ENCODE data around the gene AVPR1B. TPM values are rescaled to one million over a fixed set of nuclear protein-coding genes. Genes with fewer than 3 reads are reported as not detected.

The AVPR1B gene
- polyA plus RNA-seq, 2 of the 4 experiments (the other 2 are of a cell fraction): not detected

- Histone ChIP-seq H3K27ac (no peak overlapping the region), H3K9me3 (no peaks in the 10 kb centered on the region), H3K4me3 (no peak overlapping the region), H3K4me1 (no peaks in the 10 kb centered on the region), H3K4me2 (no peak overlapping the region)
- DNase-seq (ENCODE audit: low read depth in 1 of 2, low spot score in 1 of 2): no peak
- no peak for TF ChIP-seq ZC3H11A (IDR thresholded peaks at IDR 0.05)
- no peak for TF ChIP-seq BCL3 (IDR thresholded peaks at IDR 0.05)
- no peak for TF ChIP-seq MAZ (IDR thresholded peaks at IDR 0.05; ENCODE audit: borderline replicate concordance, low read depth, low read length)
- 67% methylated on average over 3 of the region's 4 CpGs for WGBS (ENCODE audit: missing lambda C conversion rate)
- no peak for FAIRE-seq
- ChIA-PET POLR2A (no interaction called here), CTCF (interaction anchor here (2.1 to 21.8 kb wide), 3 partner anchors 79 to 318 kb away, joined by 9 to 325 read pairs (median 59); no protein-coding TSS in a partner anchor)
- ATAC-seq: no peak
Observed at GRCh38 chr1:206109718-206110117, 7.5 kb downstream of the AVPR1B start.

- H3K9me3 ChIP-seq: no peaks in the 10 kb centered on the region
- H3K4me2 ChIP-seq: no peak overlapping the region
- no peak for TF ChIP-seq HEYL (CRISPR knock-in tag; IDR thresholded peaks at IDR 0.05)
- TF ChIP-seq JUN (IDR thresholded peaks at IDR 0.05): no peak
- TF ChIP-seq EP300 (IDR thresholded peaks at IDR 0.05): no peak
- TF ChIP-seq CHD4 (IDR thresholded peaks at IDR 0.05; ENCODE audit: borderline replicate concordance): no peak
- no peak for TF ChIP-seq CHD2 (IDR thresholded peaks at IDR 0.05; ENCODE audit: low read length, partially characterized antibody)
- no peak for TF ChIP-seq RAD21 (conservative IDR thresholded peaks at IDR 0.05 in 1 of 2, IDR thresholded peaks at IDR 0.05 in 1 of 2)
- TF ChIP-seq HOXA7 (CRISPR knock-in tag; IDR thresholded peaks at IDR 0.05): no peak
- TF ChIP-seq RNF2 (IDR thresholded peaks at IDR 0.05; ENCODE audit: borderline replicate concordance, low read depth): no peak
- no peak for TF ChIP-seq FOXS1 (CRISPR knock-in tag; IDR thresholded peaks at IDR 0.05)
- TF ChIP-seq TFCP2L1 (CRISPR knock-in tag; IDR thresholded peaks at IDR 0.05): no peak
- TF ChIP-seq ESRRA (IDR thresholded peaks at IDR 0.05; ENCODE audit: borderline replicate concordance, low read length): no peak
- TF ChIP-seq HDAC2 (IDR thresholded peaks at IDR 0.05): no peak
- no peak for TF ChIP-seq MAX (IDR thresholded peaks at IDR 0.05)
- no peak for TF ChIP-seq KDM5A (IDR thresholded peaks at IDR 0.05)
- no peak for TF ChIP-seq RFX5 (IDR thresholded peaks at IDR 0.05)
- no peak for TF ChIP-seq ATOH8 (CRISPR knock-in tag; IDR thresholded peaks at IDR 0.05; ENCODE audit: low read depth)
- TF ChIP-seq POLR2A (IDR thresholded peaks at IDR 0.05; ENCODE audit: low read length): no peak
- TF ChIP-seq PHF8 (IDR thresholded peaks at IDR 0.05; ENCODE audit: borderline replicate concordance, low read depth): no peak
- ATAC-seq (no peak), DNase-seq (ENCODE audit: low read depth in 1 of 2, low spot score in 1 of 2) (no peak), FAIRE-seq (no peak)
- CTCF ChIA-PET: interaction anchor here (0.8 to 21.8 kb wide), 7 partner anchors 11 to 317 kb away, joined by 3 to 325 read pairs (median 4); no protein-coding TSS in a partner anchor
- POLR2A ChIA-PET: no interaction called here
- H3K27ac ChIP-seq: no peak overlapping the region
- H3K4me3 ChIP-seq: no peak overlapping the region
- 14% methylated on average over 2 of the region's 2 CpGs for WGBS (ENCODE audit: missing lambda C conversion rate)
- no peaks in the 10 kb centered on the region for H3K4me1 ChIP-seq
Observed at GRCh38 chr1:206108635-206109034, 8.6 kb downstream of the AVPR1B start.

- ChIA-PET POLR2A (no interaction called here), CTCF (interaction anchor here (0.5 to 21.8 kb wide), 18 partner anchors 8 to 339 kb away, joined by 3 to 325 read pairs (median 8); no protein-coding TSS in a partner anchor)
- 47% methylated on average over 7 of the region's 7 CpGs for WGBS (ENCODE audit: missing lambda C conversion rate)
- no peak for DNase-seq (ENCODE audit: low read depth in 1 of 2, low spot score in 1 of 2)
- no peak overlapping the region for H3K4me3 ChIP-seq
- no peak for FAIRE-seq
- no peaks in the 10 kb centered on the region for H3K9me3 ChIP-seq
- TF ChIP-seq HOXA7 (CRISPR knock-in tag; IDR thresholded peaks at IDR 0.05) (no peak), HOXB13 (CRISPR knock-in tag; IDR thresholded peaks at IDR 0.05; ENCODE audit: low read depth) (no peak), ZSCAN20 (CRISPR knock-in tag; IDR thresholded peaks at IDR 0.05) (no peak), FOXS1 (CRISPR knock-in tag; IDR thresholded peaks at IDR 0.05) (no peak), PHF8 (IDR thresholded peaks at IDR 0.05; ENCODE audit: borderline replicate concordance, low read depth) (no peak), FOSB (CRISPR knock-in tag; IDR thresholded peaks at IDR 0.05) (no peak), MAFK (IDR thresholded peaks at IDR 0.05; ENCODE audit: partially characterized antibody) (no peak), RCOR1 (IDR thresholded peaks at IDR 0.05; ENCODE audit: low read depth, low read length) (no peak), ZC3H11A (IDR thresholded peaks at IDR 0.05) (no peak), HEYL (CRISPR knock-in tag; IDR thresholded peaks at IDR 0.05) (no peak), E2F6 (IDR thresholded peaks at IDR 0.05; ENCODE audit: borderline replicate concordance, low read depth) (no peak), MAZ (IDR thresholded peaks at IDR 0.05; ENCODE audit: borderline replicate concordance, low read depth, low read length) (no peak), CBX2 (IDR thresholded peaks at IDR 0.05; ENCODE audit: borderline replicate concordance, low read depth) (no peak), MAX (IDR thresholded peaks at IDR 0.05) (no peak), RFX5 (IDR thresholded peaks at IDR 0.05) (no peak), TFCP2L1 (CRISPR knock-in tag; IDR thresholded peaks at IDR 0.05) (no peak)
- peak in 1 of 2 experiments; percentile 15; a peak in 2 of 6 replicates for ATAC-seq
- H3K4me1 ChIP-seq: no peaks in the 10 kb centered on the region
- H3K4me2 ChIP-seq: no peak overlapping the region
- no peak overlapping the region for H3K27ac ChIP-seq
Observed at GRCh38 chr1:206107168-206107544, 10.0 kb downstream of the AVPR1B start.
